ENCODE measurements around the gene KAT5. TPM values are rescaled to one million over a fixed set of nuclear protein-coding genes. Genes with fewer than 3 reads are reported as not detected.

The KAT5 gene
- total and polyA plus RNA-seq, 2 of the 13 experiments (the other 11 are each of a cell fraction or from before 2014, with no cell fraction given), result 35.2 to 48.3 TPM

GRCh38 chr11:65711785-65712632, at the start of gene KAT5 (continued):
- peak; percentile 91 for TF ChIP-seq ZBTB40 (IDR thresholded peaks at IDR 0.05)
- TF ChIP-seq ZBTB40 (CRISPR knock-in tag; IDR thresholded peaks at IDR 0.05), result peak; percentile 93
- TF ChIP-seq, protein P1, sequence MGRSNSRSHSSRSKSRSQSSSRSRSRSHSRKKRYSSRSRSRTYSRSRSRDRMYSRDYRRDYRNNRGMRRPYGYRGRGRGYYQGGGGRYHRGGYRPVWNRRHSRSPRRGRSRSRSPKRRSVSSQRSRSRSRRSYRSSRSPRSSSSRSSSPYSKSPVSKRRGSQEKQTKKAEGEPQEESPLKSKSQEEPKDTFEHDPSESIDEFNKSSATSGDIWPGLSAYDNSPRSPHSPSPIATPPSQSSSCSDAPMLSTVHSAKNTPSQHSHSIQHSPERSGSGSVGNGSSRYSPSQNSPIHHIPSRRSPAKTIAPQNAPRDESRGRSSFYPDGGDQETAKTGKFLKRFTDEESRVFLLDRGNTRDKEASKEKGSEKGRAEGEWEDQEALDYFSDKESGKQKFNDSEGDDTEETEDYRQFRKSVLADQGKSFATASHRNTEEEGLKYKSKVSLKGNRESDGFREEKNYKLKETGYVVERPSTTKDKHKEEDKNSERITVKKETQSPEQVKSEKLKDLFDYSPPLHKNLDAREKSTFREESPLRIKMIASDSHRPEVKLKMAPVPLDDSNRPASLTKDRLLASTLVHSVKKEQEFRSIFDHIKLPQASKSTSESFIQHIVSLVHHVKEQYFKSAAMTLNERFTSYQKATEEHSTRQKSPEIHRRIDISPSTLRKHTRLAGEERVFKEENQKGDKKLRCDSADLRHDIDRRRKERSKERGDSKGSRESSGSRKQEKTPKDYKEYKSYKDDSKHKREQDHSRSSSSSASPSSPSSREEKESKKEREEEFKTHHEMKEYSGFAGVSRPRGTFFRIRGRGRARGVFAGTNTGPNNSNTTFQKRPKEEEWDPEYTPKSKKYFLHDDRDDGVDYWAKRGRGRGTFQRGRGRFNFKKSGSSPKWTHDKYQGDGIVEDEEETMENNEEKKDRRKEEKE (IDR thresholded peaks at IDR 0.05), result no peak
- TF ChIP-seq CEBPG (CRISPR knock-in tag; IDR thresholded peaks at IDR 0.05), result no peak
- TF ChIP-seq HMG20A (CRISPR knock-in tag; IDR thresholded peaks at IDR 0.05; ENCODE audit: borderline replicate concordance), result no peak; the same call in 1 of the 2 replicates
- peak; percentile 52; the same call in 1 of the 2 replicates for TF ChIP-seq ZSCAN12 (CRISPR knock-in tag; IDR thresholded peaks at IDR 0.05)
- TF ChIP-seq GFI1 (CRISPR knock-in tag; IDR thresholded peaks at IDR 0.05; ENCODE audit: borderline replicate concordance), result peak; percentile 57; the same call in 1 of the 2 replicates
- no peak; the same call in 1 of the 2 replicates for TF ChIP-seq SP5 (CRISPR knock-in tag; IDR thresholded peaks at IDR 0.05; ENCODE audit: borderline replicate concordance, low read depth)
- TF ChIP-seq ATF7 (IDR thresholded peaks at IDR 0.05), result no peak
- TF ChIP-seq ATF7 (CRISPR knock-in tag; IDR thresholded peaks at IDR 0.05), result peak; percentile 89
- peak; percentile 99 for TF ChIP-seq ARNTL (CRISPR knock-in tag; IDR thresholded peaks at IDR 0.05)
- peak; percentile 88 for TF ChIP-seq TAF15 (IDR thresholded peaks at IDR 0.05; ENCODE audit: low read depth, low read length, poor library complexity, severe bottlenecking)
